ENCODE data around the gene KCNIP4. TPM values are rescaled to one million over a fixed set of nuclear protein-coding genes. Genes with fewer than 3 reads are reported as not detected.

Gene KCNIP4
- total RNA-seq, 4 donors from 2014 or later = 0.19 to 0.50 (median 0.34) TPM; not detected in 1

DNA sequence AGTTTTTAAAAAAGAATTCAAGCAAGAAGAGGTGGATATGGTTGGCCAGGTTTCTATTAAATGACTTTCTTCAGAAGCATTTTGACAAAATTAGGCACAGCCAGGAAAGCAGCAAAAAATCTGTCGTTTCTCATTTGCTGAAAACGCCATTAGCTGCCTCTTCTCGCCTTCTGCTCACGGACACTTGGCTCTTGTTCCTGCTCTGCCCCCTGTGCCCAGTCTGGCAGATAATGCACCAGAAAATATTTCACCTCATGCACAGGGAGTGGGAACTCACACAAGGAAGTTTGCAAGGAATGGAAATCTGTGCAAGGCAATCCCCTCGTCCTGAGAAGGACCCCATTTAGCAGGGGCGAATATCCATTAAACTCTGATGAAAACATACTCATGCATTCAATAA lies 988.3 kb downstream of the KCNIP4 start:
- DNase-seq (ENCODE audit: extremely low spot score) = no peak
- H3K27ac ChIP-seq (replicated peaks in 1 of 4) = no peak overlapping the region
- H3K4me1 ChIP-seq = no peaks in the 10 kb centered on the region
- H3K27me3 ChIP-seq = no peaks in the 10 kb centered on the region
- intact Hi-C loops (cut with DNase I) = no loop called here
- TF ChIP-seq POLR2A (IDR thresholded peaks at IDR 0.05; ENCODE audit: low read depth) (no peak), POLR2AphosphoS5 (IDR thresholded peaks at IDR 0.05) (no peak), EP300 (IDR thresholded peaks at IDR 0.05) (no peak)
- TF ChIP-seq, protein P1, sequence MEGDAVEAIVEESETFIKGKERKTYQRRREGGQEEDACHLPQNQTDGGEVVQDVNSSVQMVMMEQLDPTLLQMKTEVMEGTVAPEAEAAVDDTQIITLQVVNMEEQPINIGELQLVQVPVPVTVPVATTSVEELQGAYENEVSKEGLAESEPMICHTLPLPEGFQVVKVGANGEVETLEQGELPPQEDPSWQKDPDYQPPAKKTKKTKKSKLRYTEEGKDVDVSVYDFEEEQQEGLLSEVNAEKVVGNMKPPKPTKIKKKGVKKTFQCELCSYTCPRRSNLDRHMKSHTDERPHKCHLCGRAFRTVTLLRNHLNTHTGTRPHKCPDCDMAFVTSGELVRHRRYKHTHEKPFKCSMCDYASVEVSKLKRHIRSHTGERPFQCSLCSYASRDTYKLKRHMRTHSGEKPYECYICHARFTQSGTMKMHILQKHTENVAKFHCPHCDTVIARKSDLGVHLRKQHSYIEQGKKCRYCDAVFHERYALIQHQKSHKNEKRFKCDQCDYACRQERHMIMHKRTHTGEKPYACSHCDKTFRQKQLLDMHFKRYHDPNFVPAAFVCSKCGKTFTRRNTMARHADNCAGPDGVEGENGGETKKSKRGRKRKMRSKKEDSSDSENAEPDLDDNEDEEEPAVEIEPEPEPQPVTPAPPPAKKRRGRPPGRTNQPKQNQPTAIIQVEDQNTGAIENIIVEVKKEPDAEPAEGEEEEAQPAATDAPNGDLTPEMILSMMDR (IDR thresholded peaks at IDR 0.05) = no peak
- 62% methylated on average over 6 of the region's 6 CpGs for WGBS
- H3K36me3 ChIP-seq = no peaks in the 10 kb centered on the region
- H3K4me3 ChIP-seq = no peak overlapping the region
- no peaks in the 10 kb centered on the region for H3K9me3 ChIP-seq

DNA sequence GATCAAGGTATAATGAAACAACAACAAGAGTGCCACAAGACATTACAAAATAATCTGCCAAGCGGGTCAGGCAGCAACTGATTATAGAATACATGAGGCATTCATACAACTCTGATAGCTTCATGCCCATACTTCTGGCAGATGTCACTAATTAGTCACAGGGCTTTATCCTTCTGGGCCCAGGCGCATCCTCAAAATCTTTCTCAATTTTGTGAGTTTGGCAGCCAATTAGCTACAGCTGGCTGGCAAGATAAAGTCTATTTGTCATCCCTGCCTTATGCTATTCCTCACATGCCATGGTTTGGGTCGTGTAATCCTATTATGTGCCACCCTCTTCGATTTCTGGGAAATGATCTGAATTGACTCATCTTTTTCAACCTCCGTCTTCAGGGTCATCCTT lies 994.0 kb downstream of the KCNIP4 start:
- 85% methylated on average over 5 of the region's 5 CpGs for WGBS
- intact Hi-C loops (cut with DNase I) = no loop called here
- no peak for TF ChIP-seq POLR2A (IDR thresholded peaks at IDR 0.05; ENCODE audit: low read depth)
- no peaks in the 10 kb centered on the region for H3K36me3 ChIP-seq
- H3K9me3 ChIP-seq = no peaks in the 10 kb centered on the region
- no peaks in the 10 kb centered on the region for H3K4me1 ChIP-seq
- DNase-seq (ENCODE audit: extremely low spot score) = no peak
- no peak overlapping the region for H3K4me3 ChIP-seq
- no peak overlapping the region for H3K27ac ChIP-seq (replicated peaks in 1 of 4)
- H3K27me3 ChIP-seq = no peaks in the 10 kb centered on the region

DNA sequence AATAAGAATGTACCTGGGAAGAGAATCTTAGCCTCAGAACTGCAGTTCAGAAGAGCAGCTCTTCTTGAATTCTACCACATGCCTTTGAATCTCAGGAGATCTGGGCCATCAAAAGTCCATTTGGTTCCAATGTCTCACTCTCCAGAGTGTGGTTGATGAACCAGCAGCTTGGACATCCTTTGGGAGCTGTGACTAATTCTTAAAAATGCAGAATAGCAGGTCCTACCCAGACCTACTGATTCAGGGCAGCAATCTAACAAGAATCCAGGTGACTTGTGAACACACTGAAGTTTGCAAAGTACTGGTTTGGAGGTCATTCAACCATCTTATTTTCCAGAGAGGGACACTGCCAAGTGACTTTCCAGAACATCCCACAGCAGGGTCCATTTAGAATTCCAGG lies 1003.6 kb downstream of the KCNIP4 start:
- no peak overlapping the region for H3K4me3 ChIP-seq
- no peaks in the 10 kb centered on the region for H3K4me1 ChIP-seq
- intact Hi-C loops (cut with DNase I) = no loop called here
- no peak for DNase-seq (ENCODE audit: extremely low spot score)
- TF ChIP-seq POLR2AphosphoS5 (IDR thresholded peaks at IDR 0.05) = no peak
- TF ChIP-seq POLR2A (IDR thresholded peaks at IDR 0.05; ENCODE audit: low read depth) = no peak
- TF ChIP-seq, protein P1 (IDR thresholded peaks at IDR 0.05) = no peak
- TF ChIP-seq EP300 (IDR thresholded peaks at IDR 0.05) = no peak
- H3K27me3 ChIP-seq = no peaks in the 10 kb centered on the region
- no peaks in the 10 kb centered on the region for H3K36me3 ChIP-seq
- no peaks in the 10 kb centered on the region for H3K9me3 ChIP-seq
- H3K27ac ChIP-seq (replicated peaks in 1 of 4) = no peak overlapping the region

DNA sequence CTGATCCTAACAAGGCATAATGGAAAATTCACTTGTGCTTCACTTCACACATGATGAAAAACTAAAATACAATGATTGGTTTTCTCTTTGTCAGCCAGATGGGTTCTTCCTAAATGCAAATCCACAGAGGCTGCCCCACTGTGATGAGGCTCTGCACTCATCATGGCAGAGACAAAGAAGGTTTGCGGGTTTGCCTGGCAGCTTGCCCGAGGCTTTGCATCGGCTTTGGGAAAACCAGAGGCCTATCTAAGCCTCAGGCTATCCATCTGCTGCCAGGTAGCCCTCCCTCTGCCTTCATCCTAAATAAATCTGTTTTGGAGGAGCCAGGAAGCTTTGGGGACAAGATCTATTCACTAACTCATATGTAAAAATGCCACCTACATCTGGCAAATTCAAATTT lies 1004.1 kb downstream of the KCNIP4 start:
- Histone ChIP-seq H3K36me3 (no peaks in the 10 kb centered on the region), H3K9me3 (no peaks in the 10 kb centered on the region), H3K27ac (replicated peaks in 1 of 4) (no peak overlapping the region), H3K4me3 (no peak overlapping the region), H3K4me1 (no peaks in the 10 kb centered on the region), H3K27me3 (no peaks in the 10 kb centered on the region)
- 100% methylated on average over 3 of the region's 3 CpGs for WGBS
- TF ChIP-seq POLR2A (IDR thresholded peaks at IDR 0.05; ENCODE audit: low read depth) (no peak), EP300 (IDR thresholded peaks at IDR 0.05) (no peak), POLR2AphosphoS5 (IDR thresholded peaks at IDR 0.05) (no peak)
- TF ChIP-seq, protein P1 (IDR thresholded peaks at IDR 0.05) = no peak
- intact Hi-C loops (cut with DNase I) = no loop called here
- DNase-seq (ENCODE audit: extremely low spot score) = no peak

DNA sequence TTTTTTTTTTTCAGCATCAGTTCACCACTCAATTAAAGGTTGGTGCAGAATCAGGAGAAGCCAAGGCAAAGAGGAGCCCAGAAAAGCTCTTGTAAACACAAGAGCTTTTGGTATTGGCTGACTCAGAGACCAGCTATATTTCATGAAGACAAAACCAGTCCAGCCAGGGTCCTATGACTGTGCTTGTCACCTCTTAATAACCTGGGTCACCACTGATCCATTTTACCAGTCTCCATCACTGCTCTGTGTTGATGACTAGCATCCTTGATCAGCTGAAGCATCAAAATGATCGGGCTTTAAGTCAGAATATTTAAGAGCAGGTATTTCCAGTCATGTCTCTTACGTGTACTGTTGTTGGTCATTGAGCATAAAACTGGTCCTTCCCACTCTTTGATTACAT lies 1010.4 kb downstream of the KCNIP4 start:
- H3K9me3 ChIP-seq = no peaks in the 10 kb centered on the region
- WGBS = 93% methylated on average over 2 of the region's 2 CpGs
- H3K27ac ChIP-seq (replicated peaks in 1 of 4) = no peak overlapping the region
- TF ChIP-seq EP300 (IDR thresholded peaks at IDR 0.05) = no peak
- TF ChIP-seq, protein P1 (IDR thresholded peaks at IDR 0.05) = no peak
- no peak overlapping the region for H3K4me3 ChIP-seq
- H3K27me3 ChIP-seq = no peaks in the 10 kb centered on the region
- no peak for DNase-seq (ENCODE audit: extremely low spot score)
- no peaks in the 10 kb centered on the region for H3K36me3 ChIP-seq
- intact Hi-C loops (cut with DNase I) = no loop called here
- H3K4me1 ChIP-seq = no peaks in the 10 kb centered on the region

Data from esophagus muscularis mucosa (tissue), 4 donors.